MCF 10A (cell line): Measurements from ENCODE around the gene ARMS2. TPM values are rescaled to one million over a fixed set of nuclear protein-coding genes. Genes with fewer than 3 reads are reported as not detected.

Source experiments
- BruUV-seq: library from RNA; stranded (reverse); fragments of 400-500 nt; replicated peaks from 2 replicates; lab custom pipeline; 2021; lab: Mats Ljungman, UMichigan
- CTCF ChIA-PET: fragments of 300-600 bp; sonication (Branson Sonifier 250); formaldehyde crosslinking; extraction: SDS; loops from one replicate; lab custom pipeline; 2021; ENCODE audit warnings: antibody characterized with exemption, inconsistent platforms; lab: Yijun Ruan, JAX
- POLR2A ChIA-PET: fragments of 300-600, 350-650 bp; sonication (Branson Sonifier 250); formaldehyde crosslinking; extraction: SDS; loops from one replicate; lab custom pipeline; 2020; ENCODE audit warnings: antibody characterized with exemption, inconsistent platforms; lab: Yijun Ruan, JAX
- DNase-seq: peaks from one replicate; pipeline ENCODE4 v3.0.0-alpha.2; 2018; ENCODE audit not compliant: unreplicated experiment
- H3K27ac Mint-ChIP-seq: one replicate; pipeline ENCODE4 v1.8.0; 2022; ENCODE audit warnings: mild to moderate bottlenecking, low read depth, mixed read lengths; ENCODE audit not compliant: unreplicated experiment
- H3K27me3 Mint-ChIP-seq: one replicate; pipeline ENCODE4 v1.8.0; 2022; ENCODE audit warnings: mixed read lengths; ENCODE audit not compliant: insufficient read depth, unreplicated experiment
- H3K36me3 Mint-ChIP-seq: one replicate; pipeline ENCODE4 v1.8.0; 2022; ENCODE audit warnings: mild to moderate bottlenecking, moderate library complexity, mixed read lengths; ENCODE audit not compliant: insufficient read depth, unreplicated experiment
- H3K4me1 Mint-ChIP-seq: one replicate; pipeline ENCODE4 v1.8.0; 2022; ENCODE audit warnings: mixed read lengths; ENCODE audit not compliant: insufficient read depth, unreplicated experiment
- H3K4me3 Mint-ChIP-seq: one replicate; pipeline ENCODE4 v1.8.0; 2022; ENCODE audit warnings: mild to moderate bottlenecking, moderate library complexity, mixed read lengths; ENCODE audit not compliant: unreplicated experiment
- H3K9me3 Mint-ChIP-seq: one replicate; pipeline ENCODE4 v1.8.0; 2022; ENCODE audit warnings: mixed read lengths; ENCODE audit not compliant: unreplicated experiment
- intact Hi-C: fragments of 100-400 bp; cut with micrococcal nuclease; formaldehyde crosslinking; loops from 2 replicates; pipeline ENCODE4 v1.14.1; 2022
- total RNA-seq: library from RNA; stranded (reverse); gene quantifications from 2 replicates; pipeline ENCODE4 v1.2.3, GENCODE V29; 2022
- TF ChIP-seq, protein P1 (sequence below): fragments of 200-600 bp; IDR thresholded peaks from one replicate; pipeline ENCODE4 v1.8.0; 2022; ENCODE audit warnings: antibody characterized with exemption, mild to moderate bottlenecking; ENCODE audit not compliant: unreplicated experiment

Gene ARMS2
- total RNA-seq, 1 experiment from 2014 or later, result not detected

GRCh38 chr10:122421054-122421625 lies 33.3 kb upstream of the ARMS2 start:
- ChIA-PET CTCF (interaction anchor here (3.6 kb wide), 1 partner anchor 13 kb away, joined by 24 read pairs; no protein-coding TSS in a partner anchor), POLR2A (interaction anchor here (0.6 to 1.8 kb wide), 5 partner anchors 21 to 1262 kb away, joined by 3 to 6 read pairs (median 4); partner anchors contain the start of gene PLEKHA1)
- Mint-ChIP-seq H3K27me3 (no peaks in the 10 kb centered on the region), H3K27ac (peak overlapping the region; percentile 91), H3K9me3 (no peaks in the 10 kb centered on the region), H3K36me3 (peaks cover 38% of the 10 kb centered on the region), H3K4me3 (peak overlapping the region; percentile 52), H3K4me1 (peaks cover 44% of the 10 kb centered on the region)
- TF ChIP-seq, protein P1, sequence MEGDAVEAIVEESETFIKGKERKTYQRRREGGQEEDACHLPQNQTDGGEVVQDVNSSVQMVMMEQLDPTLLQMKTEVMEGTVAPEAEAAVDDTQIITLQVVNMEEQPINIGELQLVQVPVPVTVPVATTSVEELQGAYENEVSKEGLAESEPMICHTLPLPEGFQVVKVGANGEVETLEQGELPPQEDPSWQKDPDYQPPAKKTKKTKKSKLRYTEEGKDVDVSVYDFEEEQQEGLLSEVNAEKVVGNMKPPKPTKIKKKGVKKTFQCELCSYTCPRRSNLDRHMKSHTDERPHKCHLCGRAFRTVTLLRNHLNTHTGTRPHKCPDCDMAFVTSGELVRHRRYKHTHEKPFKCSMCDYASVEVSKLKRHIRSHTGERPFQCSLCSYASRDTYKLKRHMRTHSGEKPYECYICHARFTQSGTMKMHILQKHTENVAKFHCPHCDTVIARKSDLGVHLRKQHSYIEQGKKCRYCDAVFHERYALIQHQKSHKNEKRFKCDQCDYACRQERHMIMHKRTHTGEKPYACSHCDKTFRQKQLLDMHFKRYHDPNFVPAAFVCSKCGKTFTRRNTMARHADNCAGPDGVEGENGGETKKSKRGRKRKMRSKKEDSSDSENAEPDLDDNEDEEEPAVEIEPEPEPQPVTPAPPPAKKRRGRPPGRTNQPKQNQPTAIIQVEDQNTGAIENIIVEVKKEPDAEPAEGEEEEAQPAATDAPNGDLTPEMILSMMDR, result no peak
- intact Hi-C loops, result loop anchor here (2.0 kb wide), 1 partner anchor 46 kb away; the partner anchor contains the start of gene PLEKHA1
- no TSS peak for BruUV-seq
- DNase-seq, result peak; percentile 20

- Mint-ChIP-seq H3K9me3 (no peaks in the 10 kb centered on the region), H3K4me1 (peaks cover 44% of the 10 kb centered on the region), H3K27ac (peak overlapping the region; percentile 91), H3K4me3 (peak overlapping the region; percentile 52), H3K27me3 (no peaks in the 10 kb centered on the region), H3K36me3 (peaks cover 36% of the 10 kb centered on the region)
- intact Hi-C loops, result loop anchor here (2.0 kb wide), 1 partner anchor 47 kb away; the partner anchor contains the start of gene PLEKHA1
- CTCF ChIA-PET, result interaction anchor here (0.6 to 3.6 kb wide), 3 partner anchors 13 to 164 kb away, joined by 3 to 24 read pairs (median 3); partner anchors contain the start of gene PLEKHA1
- no peak for DNase-seq
- POLR2A ChIA-PET, result interaction anchor here (0.5 to 1.7 kb wide), 7 partner anchors 18 to 1262 kb away, joined by 3 to 6 read pairs (median 3); partner anchors contain the start of gene PLEKHA1
- TF ChIP-seq, protein P1, result no peak
- BruUV-seq, result no TSS peak
Measured at GRCh38 chr10:122421742-122422141, 32.7 kb upstream of the ARMS2 start.

GRCh38 chr10:122422266-122422989 lies 32.0 kb upstream of the ARMS2 start:
- peak; percentile 27 for DNase-seq
- peak overlapping the region; percentile 91 for H3K27ac Mint-ChIP-seq
- no peak overlapping the region for H3K4me3 Mint-ChIP-seq
- TF ChIP-seq, protein P1, result no peak
- H3K27me3 Mint-ChIP-seq, result no peaks in the 10 kb centered on the region
- ChIA-PET CTCF (interaction anchor here (0.6 to 3.6 kb wide), 4 partner anchors 12 to 165 kb away, joined by 3 to 24 read pairs (median 6); partner anchors contain the start of gene PLEKHA1), POLR2A (interaction anchor here (0.5 to 1.7 kb wide), 8 partner anchors 19 to 128 kb away, joined by 3 to 6 read pairs (median 3); partner anchors contain the start of gene PLEKHA1)
- no peaks in the 10 kb centered on the region for H3K9me3 Mint-ChIP-seq
- H3K4me1 Mint-ChIP-seq, result peaks cover 44% of the 10 kb centered on the region
- peaks cover 36% of the 10 kb centered on the region for H3K36me3 Mint-ChIP-seq
- no TSS peak for BruUV-seq
- intact Hi-C loops, result no loop called here
